Measurements from ENCODE around the gene SMIM35.

SMIM35 gene

DNA sequence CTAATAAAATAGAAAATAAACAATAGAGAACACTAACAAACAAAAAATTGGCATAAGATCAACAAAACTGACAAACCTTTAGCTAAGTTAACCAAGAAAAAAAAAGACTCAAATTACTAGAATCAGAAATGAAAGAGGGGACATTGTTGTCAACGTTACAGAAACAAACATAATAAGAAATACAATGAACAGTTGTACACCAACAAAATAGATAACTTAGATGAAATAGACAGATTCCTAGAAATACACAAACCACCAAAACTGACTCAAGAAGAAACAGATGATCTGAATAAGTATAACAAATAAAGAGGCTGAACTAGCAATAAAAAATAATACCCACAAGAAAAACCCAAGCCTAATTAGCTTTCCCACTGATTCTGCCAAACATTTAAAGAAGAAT lies 44.6 kb downstream of the SMIM35 start:
- Histone ChIP-seq H3K27me3 (ENCODE audit: control insufficient read depth, insufficient read depth, low read length) (no peaks in the 10 kb centered on the region), H3K36me3 (ENCODE audit: control insufficient read depth, low read depth, low read length) (no peaks in the 10 kb centered on the region), H3K9me3 (ENCODE audit: control insufficient read depth, low read depth, low read length) (no peaks in the 10 kb centered on the region), H3K4me3 (ENCODE audit: low read length) (no peak overlapping the region), H3K4me1 (ENCODE audit: control insufficient read depth, low read depth, low read length) (no peaks in the 10 kb centered on the region), H3K27ac (ENCODE audit: low read length) (no peak overlapping the region), H3K9ac (ENCODE audit: low read length) (no peak overlapping the region)

- H3K9me3 ChIP-seq (ENCODE audit: control insufficient read depth, low read depth, low read length) = no peaks in the 10 kb centered on the region
- no peaks in the 10 kb centered on the region for H3K4me1 ChIP-seq (ENCODE audit: control insufficient read depth, low read depth, low read length)
- H3K27me3 ChIP-seq (ENCODE audit: control insufficient read depth, insufficient read depth, low read length) = no peaks in the 10 kb centered on the region
- no peak overlapping the region for H3K4me3 ChIP-seq (ENCODE audit: low read length)
- no peak overlapping the region for H3K9ac ChIP-seq (ENCODE audit: low read length)
- H3K27ac ChIP-seq (ENCODE audit: low read length) = no peak overlapping the region
- H3K36me3 ChIP-seq (ENCODE audit: control insufficient read depth, low read depth, low read length) = no peaks in the 10 kb centered on the region
Observed at GRCh38 chr11:118033443-118033842, 53.3 kb downstream of the SMIM35 start.

GRCh38 chr11:118028626-118029025 lies 58.1 kb downstream of the SMIM35 start:
- no peak overlapping the region for H3K27ac ChIP-seq (ENCODE audit: low read length)
- H3K27me3 ChIP-seq (ENCODE audit: control insufficient read depth, insufficient read depth, low read length) = no peaks in the 10 kb centered on the region
- H3K9ac ChIP-seq (ENCODE audit: low read length) = no peak overlapping the region
- no peaks in the 10 kb centered on the region for H3K36me3 ChIP-seq (ENCODE audit: control insufficient read depth, low read depth, low read length)
- H3K9me3 ChIP-seq (ENCODE audit: control insufficient read depth, low read depth, low read length) = no peaks in the 10 kb centered on the region
- no peak overlapping the region for H3K4me3 ChIP-seq (ENCODE audit: low read length)
- H3K4me1 ChIP-seq (ENCODE audit: control insufficient read depth, low read depth, low read length) = no peaks in the 10 kb centered on the region

DNA sequence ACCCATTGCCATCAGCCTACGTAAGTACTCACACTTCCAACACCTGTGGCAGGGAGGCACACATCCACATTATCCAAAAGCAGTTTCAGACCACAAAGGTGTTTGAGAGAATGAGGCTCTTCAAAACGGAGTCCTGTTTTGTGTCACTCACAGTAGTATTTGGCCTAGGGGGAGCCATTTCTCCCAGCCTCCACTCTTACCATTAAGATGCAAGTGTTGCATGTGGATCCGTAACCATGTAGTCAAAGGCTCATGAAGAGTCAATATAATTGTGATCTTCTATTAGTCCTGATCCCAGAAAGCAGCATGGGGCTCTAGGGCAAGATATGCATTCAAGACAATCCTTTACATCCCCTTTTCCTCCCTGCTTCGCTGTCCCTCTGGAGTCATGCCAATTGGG lies 59.1 kb downstream of the SMIM35 start:
- Histone ChIP-seq H3K27ac (ENCODE audit: low read length) (no peak overlapping the region), H3K9ac (ENCODE audit: low read length) (no peak overlapping the region), H3K4me3 (ENCODE audit: low read length) (no peak overlapping the region), H3K36me3 (ENCODE audit: control insufficient read depth, low read depth, low read length) (no peaks in the 10 kb centered on the region), H3K27me3 (ENCODE audit: control insufficient read depth, insufficient read depth, low read length) (no peaks in the 10 kb centered on the region), H3K4me1 (ENCODE audit: control insufficient read depth, low read depth, low read length) (no peaks in the 10 kb centered on the region), H3K9me3 (ENCODE audit: control insufficient read depth, low read depth, low read length) (no peaks in the 10 kb centered on the region)

- Histone ChIP-seq H3K36me3 (ENCODE audit: control insufficient read depth, low read depth, low read length) (no peaks in the 10 kb centered on the region), H3K4me3 (ENCODE audit: low read length) (no peak overlapping the region), H3K9me3 (ENCODE audit: control insufficient read depth, low read depth, low read length) (no peaks in the 10 kb centered on the region), H3K4me1 (ENCODE audit: control insufficient read depth, low read depth, low read length) (no peaks in the 10 kb centered on the region), H3K27me3 (ENCODE audit: control insufficient read depth, insufficient read depth, low read length) (no peaks in the 10 kb centered on the region), H3K9ac (ENCODE audit: low read length) (no peak overlapping the region), H3K27ac (ENCODE audit: low read length) (no peak overlapping the region)
Observed at GRCh38 chr11:118021146-118021545, 65.6 kb downstream of the SMIM35 start.

DNA sequence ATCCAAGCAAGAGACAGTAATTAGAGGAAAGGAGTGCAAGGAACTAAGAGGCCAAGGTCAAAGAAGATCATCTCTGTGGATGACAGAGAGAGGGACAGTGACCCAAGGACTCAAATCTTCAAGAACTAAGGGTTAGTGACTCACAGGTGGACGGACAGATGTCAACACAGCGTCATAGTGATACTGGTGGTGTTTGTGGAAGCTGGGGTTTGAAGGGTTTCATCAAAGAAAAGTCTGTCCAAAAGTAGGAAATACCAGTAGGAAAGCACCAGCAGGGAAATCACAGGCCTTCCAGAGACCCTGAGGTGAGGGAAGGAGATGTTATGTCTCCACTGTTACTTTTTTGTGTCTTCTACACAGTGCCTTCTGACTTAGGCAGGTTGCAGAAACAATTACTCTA lies 68.4 kb downstream of the SMIM35 start:
- H3K27ac ChIP-seq (ENCODE audit: low read length) = no peak overlapping the region
- no peaks in the 10 kb centered on the region for H3K9me3 ChIP-seq (ENCODE audit: control insufficient read depth, low read depth, low read length)
- no peak overlapping the region for H3K9ac ChIP-seq (ENCODE audit: low read length)
- no peaks in the 10 kb centered on the region for H3K27me3 ChIP-seq (ENCODE audit: control insufficient read depth, insufficient read depth, low read length)
- H3K36me3 ChIP-seq (ENCODE audit: control insufficient read depth, low read depth, low read length) = no peaks in the 10 kb centered on the region
- H3K4me1 ChIP-seq (ENCODE audit: control insufficient read depth, low read depth, low read length) = no peaks in the 10 kb centered on the region
- H3K4me3 ChIP-seq (ENCODE audit: low read length) = no peak overlapping the region

- no peak overlapping the region for H3K9ac ChIP-seq (ENCODE audit: low read length)
- H3K4me3 ChIP-seq (ENCODE audit: low read length) = no peak overlapping the region
- H3K9me3 ChIP-seq (ENCODE audit: control insufficient read depth, low read depth, low read length) = no peaks in the 10 kb centered on the region
- no peaks in the 10 kb centered on the region for H3K4me1 ChIP-seq (ENCODE audit: control insufficient read depth, low read depth, low read length)
- H3K27me3 ChIP-seq (ENCODE audit: control insufficient read depth, insufficient read depth, low read length) = no peaks in the 10 kb centered on the region
- no peak overlapping the region for H3K27ac ChIP-seq (ENCODE audit: low read length)
- H3K36me3 ChIP-seq (ENCODE audit: control insufficient read depth, low read depth, low read length) = no peaks in the 10 kb centered on the region
Observed at GRCh38 chr11:118017631-118018315, 69.0 kb downstream of the SMIM35 start.

DNA sequence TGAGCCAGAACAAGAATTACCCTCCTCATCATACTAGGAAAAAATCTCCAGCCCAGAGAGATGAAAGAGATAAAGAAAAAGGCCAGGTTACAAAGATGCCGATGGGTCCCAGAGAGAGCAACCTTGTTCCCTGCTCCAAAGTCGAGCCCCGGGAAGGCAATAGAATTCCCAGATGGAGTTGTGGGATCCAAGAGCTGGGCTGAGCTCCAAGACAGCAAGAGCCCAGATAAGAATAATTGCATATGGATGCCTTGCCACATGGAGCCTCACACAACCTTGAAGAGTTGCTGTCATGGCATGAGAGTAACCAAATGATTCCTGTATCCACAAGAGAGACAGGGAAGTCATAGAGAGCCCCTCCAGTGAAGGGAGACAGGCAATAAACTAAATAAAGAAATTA lies 69.7 kb downstream of the SMIM35 start:
- H3K27ac ChIP-seq (ENCODE audit: low read length) = no peak overlapping the region
- H3K9me3 ChIP-seq (ENCODE audit: control insufficient read depth, low read depth, low read length) = no peaks in the 10 kb centered on the region
- no peaks in the 10 kb centered on the region for H3K27me3 ChIP-seq (ENCODE audit: control insufficient read depth, insufficient read depth, low read length)
- no peaks in the 10 kb centered on the region for H3K4me1 ChIP-seq (ENCODE audit: control insufficient read depth, low read depth, low read length)
- no peak overlapping the region for H3K4me3 ChIP-seq (ENCODE audit: low read length)
- no peaks in the 10 kb centered on the region for H3K36me3 ChIP-seq (ENCODE audit: control insufficient read depth, low read depth, low read length)
- no peak overlapping the region for H3K9ac ChIP-seq (ENCODE audit: low read length)

DNA sequence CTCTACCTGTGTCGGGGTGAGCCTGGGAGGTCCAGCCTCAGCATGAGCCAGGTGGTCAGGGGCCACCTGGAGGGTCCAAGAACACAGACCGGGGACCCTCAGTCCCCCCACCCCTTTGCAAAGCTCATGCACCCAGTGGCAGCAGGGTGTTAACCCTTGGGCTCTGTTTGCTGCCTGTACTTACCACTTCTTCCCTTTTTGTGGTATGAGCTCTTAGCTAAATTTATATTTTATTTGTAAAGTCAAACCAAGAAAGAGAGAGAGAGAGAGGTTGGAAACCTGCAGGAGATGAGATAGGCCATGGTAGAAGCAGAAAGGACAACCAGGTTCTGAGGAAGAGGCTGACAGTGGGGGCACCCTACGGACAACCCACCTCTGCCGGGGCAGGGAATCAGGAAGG lies 70.7 kb downstream of the SMIM35 start:
- Histone ChIP-seq H3K9ac (ENCODE audit: low read length) (no peak overlapping the region), H3K36me3 (ENCODE audit: control insufficient read depth, low read depth, low read length) (no peaks in the 10 kb centered on the region), H3K27ac (ENCODE audit: low read length) (no peak overlapping the region), H3K9me3 (ENCODE audit: control insufficient read depth, low read depth, low read length) (no peaks in the 10 kb centered on the region), H3K4me3 (ENCODE audit: low read length) (no peak overlapping the region), H3K4me1 (ENCODE audit: control insufficient read depth, low read depth, low read length) (no peaks in the 10 kb centered on the region), H3K27me3 (ENCODE audit: control insufficient read depth, insufficient read depth, low read length) (no peaks in the 10 kb centered on the region)

DNA sequence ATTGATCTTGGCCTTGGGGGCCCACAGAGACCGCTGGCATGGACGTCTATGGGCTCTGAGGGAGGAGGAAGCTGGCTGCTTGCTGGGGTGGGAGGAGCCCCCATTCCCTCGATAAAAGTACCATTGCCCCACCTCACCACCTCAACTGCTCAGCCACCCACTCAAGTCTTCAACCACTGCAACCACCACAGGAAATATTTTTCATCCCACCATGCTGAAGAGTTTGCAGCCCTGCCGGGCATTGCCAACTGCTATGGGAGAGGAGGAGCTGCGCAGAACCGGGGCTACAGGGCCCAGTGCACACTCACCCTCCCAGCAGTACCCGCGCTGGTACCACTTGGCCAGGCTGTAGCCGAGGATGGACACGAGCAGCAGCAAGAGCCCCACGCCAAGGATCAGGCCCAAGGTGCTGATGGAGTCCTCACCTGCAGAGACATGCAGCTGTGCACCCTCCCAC lies 71.3 kb downstream of the SMIM35 start:
- Histone ChIP-seq H3K27me3 (ENCODE audit: control insufficient read depth, insufficient read depth, low read length) (no peaks in the 10 kb centered on the region), H3K36me3 (ENCODE audit: control insufficient read depth, low read depth, low read length) (no peaks in the 10 kb centered on the region), H3K4me3 (ENCODE audit: low read length) (no peak overlapping the region), H3K9me3 (ENCODE audit: control insufficient read depth, low read depth, low read length) (no peaks in the 10 kb centered on the region), H3K9ac (ENCODE audit: low read length) (no peak overlapping the region), H3K4me1 (ENCODE audit: control insufficient read depth, low read depth, low read length) (no peaks in the 10 kb centered on the region), H3K27ac (ENCODE audit: low read length) (no peak overlapping the region)

DNA sequence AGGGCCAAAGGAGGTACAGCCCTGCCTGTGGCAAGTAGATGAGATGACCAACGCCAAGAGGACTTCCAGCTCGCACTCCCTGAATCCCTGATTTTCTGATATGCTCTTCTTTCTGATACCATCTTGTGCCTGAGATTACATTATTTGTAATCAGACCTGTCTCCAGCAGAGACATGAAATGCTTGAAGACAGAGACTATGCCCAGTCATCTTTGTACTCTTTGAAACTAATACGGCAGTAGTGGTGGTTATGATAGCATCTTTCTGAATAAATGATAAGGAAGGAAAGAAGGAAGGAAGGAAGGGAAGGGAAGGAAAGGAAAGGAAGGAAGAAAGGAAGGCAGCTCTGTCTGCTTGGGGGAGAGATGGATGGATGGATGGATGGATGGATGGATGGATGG lies 72.7 kb downstream of the SMIM35 start:
- Histone ChIP-seq H3K27me3 (ENCODE audit: control insufficient read depth, insufficient read depth, low read length) (no peaks in the 10 kb centered on the region), H3K27ac (ENCODE audit: low read length) (no peak overlapping the region), H3K9me3 (ENCODE audit: control insufficient read depth, low read depth, low read length) (no peaks in the 10 kb centered on the region), H3K36me3 (ENCODE audit: control insufficient read depth, low read depth, low read length) (no peaks in the 10 kb centered on the region), H3K9ac (ENCODE audit: low read length) (no peak overlapping the region), H3K4me1 (ENCODE audit: control insufficient read depth, low read depth, low read length) (no peaks in the 10 kb centered on the region), H3K4me3 (ENCODE audit: low read length) (no peak overlapping the region)

- H3K27me3 ChIP-seq (ENCODE audit: control insufficient read depth, insufficient read depth, low read length) = no peaks in the 10 kb centered on the region
- H3K4me3 ChIP-seq (ENCODE audit: low read length) = no peak overlapping the region
- no peaks in the 10 kb centered on the region for H3K36me3 ChIP-seq (ENCODE audit: control insufficient read depth, low read depth, low read length)
- H3K27ac ChIP-seq (ENCODE audit: low read length) = no peak overlapping the region
- H3K9me3 ChIP-seq (ENCODE audit: control insufficient read depth, low read depth, low read length) = no peaks in the 10 kb centered on the region
- H3K4me1 ChIP-seq (ENCODE audit: control insufficient read depth, low read depth, low read length) = no peaks in the 10 kb centered on the region
- no peak overlapping the region for H3K9ac ChIP-seq (ENCODE audit: low read length)
Observed at GRCh38 chr11:118012083-118012669, 74.6 kb downstream of the SMIM35 start.

All from iPS-18a (cell line).